C4-2B (cell line): ENCODE measurements around the gene B4GALNT4.

Source experiments
- ZFX ChIP-seq: fragments of 450-650 bp; IDR thresholded peaks from 2 replicates; pipeline ENCODE4 v1.6.1; 2017
- TF ChIP-seq, protein P1 (sequence below): fragments of 450-650 bp; conservative IDR thresholded peaks from 2 replicates; pipeline ENCODE4 v1.5.1; 2017; ENCODE audit warnings: mild to moderate bottlenecking

GRCh38 chr11:330307-330693, 39.0 kb upstream of the B4GALNT4 start:
- TF ChIP-seq, protein P1, sequence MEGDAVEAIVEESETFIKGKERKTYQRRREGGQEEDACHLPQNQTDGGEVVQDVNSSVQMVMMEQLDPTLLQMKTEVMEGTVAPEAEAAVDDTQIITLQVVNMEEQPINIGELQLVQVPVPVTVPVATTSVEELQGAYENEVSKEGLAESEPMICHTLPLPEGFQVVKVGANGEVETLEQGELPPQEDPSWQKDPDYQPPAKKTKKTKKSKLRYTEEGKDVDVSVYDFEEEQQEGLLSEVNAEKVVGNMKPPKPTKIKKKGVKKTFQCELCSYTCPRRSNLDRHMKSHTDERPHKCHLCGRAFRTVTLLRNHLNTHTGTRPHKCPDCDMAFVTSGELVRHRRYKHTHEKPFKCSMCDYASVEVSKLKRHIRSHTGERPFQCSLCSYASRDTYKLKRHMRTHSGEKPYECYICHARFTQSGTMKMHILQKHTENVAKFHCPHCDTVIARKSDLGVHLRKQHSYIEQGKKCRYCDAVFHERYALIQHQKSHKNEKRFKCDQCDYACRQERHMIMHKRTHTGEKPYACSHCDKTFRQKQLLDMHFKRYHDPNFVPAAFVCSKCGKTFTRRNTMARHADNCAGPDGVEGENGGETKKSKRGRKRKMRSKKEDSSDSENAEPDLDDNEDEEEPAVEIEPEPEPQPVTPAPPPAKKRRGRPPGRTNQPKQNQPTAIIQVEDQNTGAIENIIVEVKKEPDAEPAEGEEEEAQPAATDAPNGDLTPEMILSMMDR, result no peak
- no peak for TF ChIP-seq ZFX
